GM10248 (cell line): Measurements from ENCODE around the gene S100A1.

Source experiments
- CTCF ChIA-PET: fragments of 300-600 bp; sonication (Branson Sonifier 250); formaldehyde crosslinking; extraction: SDS; loops from one replicate; lab custom pipeline; 2021; ENCODE audit warnings: antibody characterized with exemption; lab: Yijun Ruan, JAX
- POLR2A ChIA-PET: fragments of 350-650 bp; sonication (Branson Sonifier 250); formaldehyde crosslinking; extraction: SDS; loops from one replicate; lab custom pipeline; 2020; ENCODE audit warnings: antibody characterized with exemption; lab: Yijun Ruan, JAX
- DNase-seq: peaks from one replicate; pipeline ENCODE4 v3.0.0; 2012; ENCODE audit errors: extremely low spot score
- TF ChIP-seq, protein P1 (sequence below): IDR thresholded peaks from 2 replicates; pipeline ENCODE4 v1.5.1; 2012; ENCODE audit warnings: mild to moderate bottlenecking, low read depth; ENCODE audit errors: extremely low read depth, missing control alignments, control extremely low read depth

S100A1 gene

DNA sequence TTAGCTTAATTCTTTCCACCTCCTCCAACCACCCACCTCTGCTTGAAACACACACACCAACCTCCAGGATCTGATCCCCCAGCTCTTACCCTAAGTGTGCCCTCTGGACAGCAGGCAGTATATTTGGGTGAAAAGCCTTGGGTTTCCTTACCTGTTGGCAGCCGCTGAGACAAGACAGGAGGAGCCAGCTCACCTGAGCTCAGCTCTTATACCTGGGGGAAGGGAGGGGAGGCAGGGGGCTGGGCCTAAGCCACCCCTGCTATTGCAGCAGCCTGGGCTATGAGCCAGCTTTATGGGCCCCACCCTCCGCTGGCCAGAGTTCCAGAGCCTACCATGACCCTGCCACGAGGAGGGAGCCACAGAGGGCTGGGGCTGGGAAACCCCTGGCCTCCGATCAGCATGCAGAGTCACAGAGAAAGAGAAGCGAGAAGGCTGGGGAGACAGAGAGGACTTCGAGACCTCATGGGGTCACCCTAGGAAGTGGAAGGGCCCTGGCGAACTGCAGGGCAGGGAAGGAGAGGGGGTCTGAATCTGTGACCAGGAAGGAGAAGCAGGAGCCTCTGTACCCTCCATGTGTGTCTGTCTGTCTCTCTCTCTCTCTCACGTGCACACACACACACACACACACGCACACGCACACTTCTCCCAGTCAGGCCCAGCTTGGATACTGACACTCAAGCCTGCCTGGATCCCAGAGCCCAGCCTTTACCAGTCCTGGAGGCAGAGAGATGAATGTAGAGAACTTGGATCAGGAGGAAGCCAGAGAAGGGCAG is 11.9 kb upstream of the S100A1 start, which contains the start of gene S100A14:
Gene S100A14 (minus strand): TSS at position 182 of the 773 bp plus-strand sequence. CDS start 467 bp downstream, outside the sequence.
- CTCF ChIA-PET, result interaction anchor here (0.6 to 9.1 kb wide), 13 partner anchors 8 to 106 kb away, joined by 3 to 136 read pairs (median 5); partner anchors contain the start of genes CHTOP, S100A1 and S100A13
- TF ChIP-seq, protein P1, sequence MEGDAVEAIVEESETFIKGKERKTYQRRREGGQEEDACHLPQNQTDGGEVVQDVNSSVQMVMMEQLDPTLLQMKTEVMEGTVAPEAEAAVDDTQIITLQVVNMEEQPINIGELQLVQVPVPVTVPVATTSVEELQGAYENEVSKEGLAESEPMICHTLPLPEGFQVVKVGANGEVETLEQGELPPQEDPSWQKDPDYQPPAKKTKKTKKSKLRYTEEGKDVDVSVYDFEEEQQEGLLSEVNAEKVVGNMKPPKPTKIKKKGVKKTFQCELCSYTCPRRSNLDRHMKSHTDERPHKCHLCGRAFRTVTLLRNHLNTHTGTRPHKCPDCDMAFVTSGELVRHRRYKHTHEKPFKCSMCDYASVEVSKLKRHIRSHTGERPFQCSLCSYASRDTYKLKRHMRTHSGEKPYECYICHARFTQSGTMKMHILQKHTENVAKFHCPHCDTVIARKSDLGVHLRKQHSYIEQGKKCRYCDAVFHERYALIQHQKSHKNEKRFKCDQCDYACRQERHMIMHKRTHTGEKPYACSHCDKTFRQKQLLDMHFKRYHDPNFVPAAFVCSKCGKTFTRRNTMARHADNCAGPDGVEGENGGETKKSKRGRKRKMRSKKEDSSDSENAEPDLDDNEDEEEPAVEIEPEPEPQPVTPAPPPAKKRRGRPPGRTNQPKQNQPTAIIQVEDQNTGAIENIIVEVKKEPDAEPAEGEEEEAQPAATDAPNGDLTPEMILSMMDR, result no peak
- peak; percentile 47 for DNase-seq
- POLR2A ChIA-PET, result no interaction called here

DNA sequence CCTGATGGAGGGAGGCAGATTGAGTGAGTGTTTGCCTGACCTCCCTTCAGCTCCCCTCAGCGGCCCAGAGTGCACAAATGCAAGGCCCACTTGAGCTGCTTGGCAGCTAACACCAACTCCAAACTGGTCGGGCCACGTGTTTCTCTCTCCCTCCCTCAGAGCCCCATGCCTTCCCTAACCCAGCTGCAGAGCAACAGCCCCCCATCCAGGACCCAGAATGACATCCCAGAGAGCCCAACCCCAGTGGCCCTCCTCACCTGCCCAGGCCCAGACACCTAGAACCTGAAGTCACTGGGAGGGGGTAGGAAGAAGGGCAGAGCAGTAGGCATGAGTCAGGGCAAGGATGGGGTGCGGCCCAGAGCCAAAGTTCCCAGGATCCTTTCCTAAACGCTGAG is 11.3 kb upstream of the S100A1 start:
- ChIA-PET POLR2A (no interaction called here), CTCF (interaction anchor here (0.8 to 9.1 kb wide), 17 partner anchors 9 to 106 kb away, joined by 3 to 136 read pairs (median 6); partner anchors contain the start of genes CHTOP, S100A1 and S100A13)
- TF ChIP-seq, protein P1, result no peak
- DNase-seq, result peak; percentile 7

DNA sequence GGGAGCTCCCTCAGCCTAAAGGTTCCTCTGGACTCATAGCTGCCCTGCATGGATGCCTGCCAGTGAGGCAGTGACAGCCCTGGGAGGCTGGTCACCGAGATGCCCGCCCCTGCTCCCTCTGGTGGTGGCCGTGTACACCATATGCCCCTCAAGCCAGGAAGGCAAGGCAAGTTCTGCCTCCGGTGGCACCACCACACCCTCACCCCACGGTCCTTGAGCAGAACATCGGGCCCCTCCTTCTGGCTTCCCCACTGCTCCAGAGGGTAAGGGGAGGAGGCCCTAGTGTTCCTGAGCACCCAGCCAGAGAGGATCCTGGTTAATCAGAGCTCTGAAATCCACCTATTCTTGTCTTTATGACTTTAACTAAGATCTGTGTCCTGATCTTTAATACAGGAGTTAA is 10.6 kb upstream of the S100A1 start:
- TF ChIP-seq, protein P1, result peak; percentile 83
- POLR2A ChIA-PET, result no interaction called here
- CTCF ChIA-PET, result interaction anchor here (0.8 to 9.1 kb wide), 18 partner anchors 10 to 107 kb away, joined by 3 to 136 read pairs (median 6); partner anchors contain the start of genes S100A1 and S100A13
- DNase-seq, result peak; percentile 34

DNA sequence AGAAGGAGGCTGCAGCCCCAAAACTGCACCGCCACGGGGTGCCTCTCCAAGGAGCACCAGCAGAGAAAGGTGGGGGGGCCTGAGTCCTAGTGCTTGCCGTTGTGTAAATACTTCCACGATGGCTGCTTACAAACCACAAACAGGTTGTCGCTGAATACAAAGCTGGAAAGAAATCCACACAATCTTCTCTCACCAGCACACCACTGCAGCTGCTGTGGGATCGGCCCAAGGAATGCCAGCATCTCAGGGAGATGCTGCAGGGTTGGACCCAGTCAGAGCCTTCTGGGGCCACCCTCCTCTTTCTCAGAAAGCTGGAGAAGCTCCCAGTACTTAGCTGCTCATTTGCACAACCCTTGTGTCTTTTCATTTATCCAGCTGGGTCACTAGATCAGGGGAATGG is 9.1 kb upstream of the S100A1 start:
- CTCF ChIA-PET, result interaction anchor here (1.2 to 9.1 kb wide), 13 partner anchors 10 to 69 kb away, joined by 3 to 136 read pairs (median 6); partner anchors contain the start of genes S100A1 and S100A13
- no peak for DNase-seq
- TF ChIP-seq, protein P1, result no peak
- POLR2A ChIA-PET, result no interaction called here

DNA sequence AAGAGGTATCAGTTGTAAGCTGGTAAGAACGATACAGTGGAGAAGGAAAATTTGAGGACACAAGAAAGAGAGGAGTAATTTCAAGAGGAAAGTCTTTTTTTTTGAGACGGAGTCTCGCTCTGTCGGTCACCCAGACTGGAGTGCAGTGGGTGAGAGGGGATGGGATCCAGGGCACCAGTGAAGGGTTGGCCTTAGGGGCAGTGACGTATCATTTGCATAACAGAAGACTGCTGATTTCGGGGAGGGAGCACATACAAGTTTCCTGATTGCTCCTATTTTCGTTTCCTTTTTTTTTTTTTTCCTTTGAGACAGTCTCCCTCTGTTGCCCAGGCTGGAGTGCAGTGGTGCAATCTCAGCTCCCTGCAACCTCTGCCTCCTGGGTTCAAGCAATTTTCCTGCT is 5.1 kb upstream of the S100A1 start:
- no peak for DNase-seq
- ChIA-PET CTCF (interaction anchor here (1.3 to 6.0 kb wide), 5 partner anchors 8 to 112 kb away, joined by 3 to 26 read pairs (median 6); no protein-coding TSS in a partner anchor), POLR2A (interaction anchor here (0.6 to 0.9 kb wide), 2 partner anchors 10 to 48 kb away, joined by 3 to 7 read pairs; partner anchors contain the start of genes CHTOP and ILF2)
- TF ChIP-seq, protein P1, result no peak

DNA sequence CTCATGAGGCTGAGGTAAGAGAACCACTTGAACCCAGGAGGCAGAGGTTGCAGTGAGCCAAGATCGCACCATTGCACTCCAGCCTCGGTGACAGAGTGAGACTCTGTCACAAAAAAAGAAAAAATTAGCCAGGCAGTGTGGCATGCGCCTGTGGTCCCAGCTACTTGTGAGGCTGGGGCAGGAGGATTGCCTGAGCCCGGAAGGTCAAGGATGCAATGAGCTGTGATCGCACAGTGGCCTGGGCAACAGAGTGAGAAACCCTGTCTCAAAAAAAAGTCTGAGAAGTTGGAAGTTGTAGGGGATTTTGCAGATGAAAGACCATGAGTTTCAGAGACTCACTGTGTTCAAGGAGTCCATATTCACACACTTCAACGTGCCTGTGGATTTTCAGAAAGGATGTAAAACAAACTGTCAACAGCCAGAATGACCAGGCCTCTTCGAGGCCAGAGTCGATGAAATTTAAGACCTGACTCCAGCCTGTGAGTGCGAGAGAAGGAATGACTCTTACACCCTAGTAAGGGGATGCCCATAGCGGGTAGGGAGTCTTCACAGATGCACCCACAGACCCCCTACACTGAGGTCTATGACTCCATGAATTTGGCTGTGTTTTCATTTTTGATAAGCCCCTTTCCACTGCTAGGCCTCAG is 3.1 kb upstream of the S100A1 start:
- no peak for DNase-seq
- POLR2A ChIA-PET, result no interaction called here
- CTCF ChIA-PET, result interaction anchor here (1.1 to 6.0 kb wide), 4 partner anchors 10 to 114 kb away, joined by 3 to 26 read pairs (median 11); no protein-coding TSS in a partner anchor
- TF ChIP-seq, protein P1, result no peak
